ENCODE data around the gene RANBP3L. TPM values are rescaled to one million over a fixed set of nuclear protein-coding genes. Genes with fewer than 3 reads are reported as not detected.

Gene RANBP3L
- total RNA-seq, 2 experiments from 2014 or later: not detected

GRCh38 chr5:36276864-36277263 is 24.8 kb downstream of the RANBP3L start:
- TF ChIP-seq CTCF (IDR thresholded peaks at IDR 0.05): no peak
- ChIA-PET POLR2A (no interaction called here), CTCF (interaction anchor here (1.0 to 2.5 kb wide), 5 partner anchors 11 to 198 kb away, joined by 3 to 8 read pairs (median 3); partner anchors contain the start of gene NADK2)
- H3K36me3 Mint-ChIP-seq (ENCODE audit: low read depth): no peaks in the 10 kb centered on the region
- H3K4me3 Mint-ChIP-seq: no peak overlapping the region
- H3K9me3 Mint-ChIP-seq: no peaks in the 10 kb centered on the region
- DNase-seq (no peak), ATAC-seq (no peak)
- peaks cover 3% of the 10 kb centered on the region for H3K4me1 Mint-ChIP-seq (ENCODE audit: low read depth)
- no peak overlapping the region for H3K27ac Mint-ChIP-seq
- intact Hi-C loops (cut with micrococcal nuclease): no loop called here
- peaks cover 5% of the 10 kb centered on the region for H3K27me3 Mint-ChIP-seq

- ChIA-PET CTCF (interaction anchor here (1.0 to 1.8 kb wide), 2 partner anchors 8 to 422 kb away, joined by 4 to 5 read pairs; no protein-coding TSS in a partner anchor), POLR2A (no interaction called here)
- Mint-ChIP-seq H3K27me3 (peaks cover 8% of the 10 kb centered on the region), H3K9me3 (no peaks in the 10 kb centered on the region), H3K36me3 (ENCODE audit: low read depth) (no peaks in the 10 kb centered on the region), H3K27ac (no peak overlapping the region), H3K4me3 (no peak overlapping the region), H3K4me1 (ENCODE audit: low read depth) (peaks cover 3% of the 10 kb centered on the region)
- intact Hi-C loops (cut with micrococcal nuclease): no loop called here
- ATAC-seq (no peak), DNase-seq (no peak)
- no peak for TF ChIP-seq CTCF (IDR thresholded peaks at IDR 0.05)
These were observed 27.7 kb downstream of the RANBP3L start for GRCh38 chr5:36273809-36274526.

GRCh38 chr5:36272136-36272690 is 29.5 kb downstream of the RANBP3L start:
- no peak for DNase-seq
- CTCF ChIA-PET: interaction anchor here (1.8 kb wide), 1 partner anchor 424 kb away, joined by 5 read pairs; no protein-coding TSS in a partner anchor
- POLR2A ChIA-PET: no interaction called here
- Mint-ChIP-seq H3K9me3 (no peaks in the 10 kb centered on the region), H3K4me1 (ENCODE audit: low read depth) (no peaks in the 10 kb centered on the region), H3K27ac (no peak overlapping the region), H3K4me3 (no peak overlapping the region), H3K27me3 (peaks cover 8% of the 10 kb centered on the region), H3K36me3 (ENCODE audit: low read depth) (no peaks in the 10 kb centered on the region)
- ATAC-seq: no peak
- intact Hi-C loops (cut with micrococcal nuclease): no loop called here
- TF ChIP-seq CTCF (IDR thresholded peaks at IDR 0.05): no peak

- intact Hi-C loops (cut with micrococcal nuclease): no loop called here
- CTCF ChIA-PET: interaction anchor here (0.7 to 1.4 kb wide), 2 partner anchors 421 to 425 kb away, joined by 3 to 4 read pairs; no protein-coding TSS in a partner anchor
These were observed 30.7 kb downstream of the RANBP3L start for GRCh38 chr5:36270876-36271575.

More at GRCh38 chr5:36270876-36271575, 30.7 kb downstream of the RANBP3L start:
- TF ChIP-seq CTCF (IDR thresholded peaks at IDR 0.05): no peak
- Mint-ChIP-seq H3K27ac (no peak overlapping the region), H3K9me3 (no peaks in the 10 kb centered on the region), H3K4me3 (no peak overlapping the region), H3K27me3 (peaks cover 7% of the 10 kb centered on the region), H3K4me1 (ENCODE audit: low read depth) (no peaks in the 10 kb centered on the region), H3K36me3 (ENCODE audit: low read depth) (no peaks in the 10 kb centered on the region)
- POLR2A ChIA-PET: no interaction called here
- ATAC-seq (no peak), DNase-seq (no peak)

Measured in activated CD8-positive, alpha-beta T cell treated with anti-CD3 and anti-CD28 coated beads for 36 hours (primary cell).